Activated naive CD4-positive, alpha-beta T cell treated with anti-CD3 and anti-CD28 coated beads for 36 hours (primary cell): ENCODE measurements around the gene NOS2. TPM values are rescaled to one million over a fixed set of nuclear protein-coding genes. Genes with fewer than 3 reads are reported as not detected.

Experiments used
- CTCF ChIA-PET: fragments of 350-600 bp; sonication (Branson Sonifier 250); formaldehyde crosslinking; loops from one replicate; lab custom pipeline; 2021; ENCODE audit warnings: antibody characterized with exemption; lab: Charles Lee
- DNase-seq: peaks from one replicate; pipeline ENCODE4 v3.0.0-alpha.2; 2020
- H3K27ac Mint-ChIP-seq: one replicate; pipeline ENCODE4 v1.8.0; 2021; ENCODE audit warnings: mild to moderate bottlenecking, mixed read lengths
- H3K27me3 Mint-ChIP-seq: one replicate; pipeline ENCODE4 v1.8.0; 2021; ENCODE audit warnings: low read depth, mixed read lengths
- H3K36me3 Mint-ChIP-seq: one replicate; pipeline ENCODE4 v1.8.0; 2021; ENCODE audit warnings: low read depth, mixed read lengths
- H3K4me1 Mint-ChIP-seq: one replicate; pipeline ENCODE4 v1.8.0; 2021; ENCODE audit warnings: low read depth, mixed read lengths
- H3K4me3 Mint-ChIP-seq: one replicate; pipeline ENCODE4 v1.8.0; 2021; ENCODE audit warnings: mild to moderate bottlenecking, moderate library complexity, mixed read lengths
- H3K9me3 Mint-ChIP-seq: one replicate; pipeline ENCODE4 v1.8.0; 2021; ENCODE audit warnings: mixed read lengths
- intact Hi-C: fragments of 100-400 bp; cut with micrococcal nuclease; formaldehyde crosslinking; loops from one replicate; pipeline ENCODE4 v1.15.1; 2023
- total RNA-seq, 2 experiments: library from RNA; stranded (reverse); gene quantifications; one replicate each; pipeline ENCODE4 v1.2.3, GENCODE V29; 2021

The NOS2 gene
- total RNA-seq, 2 experiments from 2014 or later, result 0.05 to 0.07 TPM

DNA sequence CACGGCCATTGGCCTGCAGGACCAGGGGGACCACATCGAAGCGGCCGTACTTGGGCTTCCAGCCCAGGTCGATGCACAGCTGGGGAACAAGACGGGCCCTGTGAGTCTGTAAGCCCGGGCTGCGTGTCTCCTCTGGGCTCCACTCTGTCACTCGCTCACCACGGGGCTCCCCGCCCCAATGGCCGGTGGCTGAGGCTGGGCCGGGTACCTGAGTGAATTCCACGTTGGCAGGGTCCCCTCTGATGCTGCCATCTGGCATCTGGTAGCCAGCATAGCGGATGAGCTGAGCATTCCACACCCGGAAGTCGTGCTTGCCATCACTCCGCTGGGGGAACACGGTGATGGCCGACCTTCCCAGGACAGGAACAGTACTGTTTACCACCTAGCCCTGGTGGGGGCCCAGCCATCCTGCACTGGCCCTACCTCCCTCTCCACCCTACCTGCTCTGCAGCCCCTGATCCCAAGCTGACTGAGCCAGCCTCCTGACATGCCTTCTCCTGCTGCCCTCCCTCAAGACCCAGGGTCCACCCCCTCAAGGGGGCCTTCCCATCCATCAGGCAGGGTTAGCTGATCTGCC lies 19.4 kb downstream of the NOS2 start:
- intact Hi-C loops, result no loop called here
- Mint-ChIP-seq H3K4me3 (no peak overlapping the region), H3K27ac (no peak overlapping the region), H3K9me3 (no peaks in the 10 kb centered on the region), H3K27me3 (no peaks in the 10 kb centered on the region), H3K4me1 (no peaks in the 10 kb centered on the region), H3K36me3 (no peaks in the 10 kb centered on the region)
- CTCF ChIA-PET, result interaction anchor here (0.5 to 1.6 kb wide), 3 partner anchors 7 to 99 kb away, joined by 3 to 6 read pairs (median 3); no protein-coding TSS in a partner anchor
- DNase-seq, result no peak

DNA sequence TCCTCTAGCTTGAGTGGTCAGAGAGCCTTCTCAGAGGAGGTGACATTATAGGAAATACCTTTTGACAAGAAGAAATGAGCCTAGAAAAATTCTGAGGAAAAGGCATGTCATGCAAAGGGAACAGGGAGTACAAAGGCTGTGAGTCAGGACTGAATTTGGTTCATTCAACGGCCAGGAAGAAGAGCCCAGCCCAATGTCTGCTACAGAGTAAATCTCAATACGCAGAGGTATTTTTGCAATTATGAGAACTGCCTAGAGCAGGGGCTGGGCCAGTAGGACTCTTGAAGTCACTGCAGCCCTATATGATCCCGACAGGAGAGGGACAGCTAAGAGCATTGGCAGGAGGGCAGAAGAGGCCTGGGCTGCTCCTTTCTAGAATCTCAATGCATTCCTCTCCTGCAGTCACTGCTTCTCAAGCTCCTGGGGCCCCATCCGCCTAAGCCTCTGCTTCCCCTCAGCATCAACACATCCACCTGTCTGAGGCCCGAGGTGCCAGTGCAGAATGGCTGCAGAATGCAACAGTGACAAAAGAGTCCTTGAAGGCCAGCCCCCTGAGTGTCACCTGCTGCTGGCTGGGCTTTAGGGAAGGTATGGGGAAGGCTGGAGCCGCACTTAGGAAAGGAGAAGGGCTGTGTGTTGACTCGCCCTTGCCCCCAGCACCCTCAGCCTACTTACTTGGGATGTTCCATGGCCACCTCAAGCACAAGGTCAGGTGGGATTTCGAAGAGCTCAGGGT lies 20.1 kb downstream of the NOS2 start:
- no peaks in the 10 kb centered on the region for H3K4me1 Mint-ChIP-seq
- CTCF ChIA-PET, result interaction anchor here (0.7 to 1.6 kb wide), 4 partner anchors 21 to 145 kb away, joined by 3 to 4 read pairs (median 4); no protein-coding TSS in a partner anchor
- no peak overlapping the region for H3K4me3 Mint-ChIP-seq
- H3K9me3 Mint-ChIP-seq, result no peaks in the 10 kb centered on the region
- no peak overlapping the region for H3K27ac Mint-ChIP-seq
- no peaks in the 10 kb centered on the region for H3K36me3 Mint-ChIP-seq
- intact Hi-C loops, result no loop called here
- no peak for DNase-seq
- H3K27me3 Mint-ChIP-seq, result no peaks in the 10 kb centered on the region

DNA sequence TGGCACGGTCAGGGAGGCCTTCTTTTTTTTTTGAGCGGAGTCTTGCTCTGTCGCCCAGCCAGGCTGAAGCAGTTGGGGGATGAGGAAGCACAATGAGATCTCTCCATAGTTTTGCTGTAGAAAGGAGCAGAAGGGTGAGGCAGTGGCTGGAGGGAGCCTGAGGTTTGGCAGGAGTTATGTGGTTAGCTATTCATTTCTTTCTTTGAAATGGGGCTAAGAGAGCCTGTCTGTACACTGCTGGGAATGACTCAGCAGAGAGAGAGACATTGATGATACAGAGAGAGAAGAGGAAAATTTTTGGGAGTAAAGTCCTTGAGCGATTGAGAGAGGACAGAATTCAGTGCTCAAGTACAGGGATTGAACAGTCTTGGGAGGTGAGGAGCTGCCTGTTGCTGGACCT lies 22.1 kb downstream of the NOS2 start:
- CTCF ChIA-PET, result interaction anchor here (1.2 to 2.1 kb wide), 2 partner anchors 28 to 102 kb away, joined by 3 to 7 read pairs; no protein-coding TSS in a partner anchor
- intact Hi-C loops, result no loop called here
- H3K9me3 Mint-ChIP-seq, result no peaks in the 10 kb centered on the region
- H3K4me1 Mint-ChIP-seq, result no peaks in the 10 kb centered on the region
- no peaks in the 10 kb centered on the region for H3K36me3 Mint-ChIP-seq
- DNase-seq, result no peak
- H3K4me3 Mint-ChIP-seq, result no peak overlapping the region
- no peaks in the 10 kb centered on the region for H3K27me3 Mint-ChIP-seq
- H3K27ac Mint-ChIP-seq, result no peak overlapping the region

DNA sequence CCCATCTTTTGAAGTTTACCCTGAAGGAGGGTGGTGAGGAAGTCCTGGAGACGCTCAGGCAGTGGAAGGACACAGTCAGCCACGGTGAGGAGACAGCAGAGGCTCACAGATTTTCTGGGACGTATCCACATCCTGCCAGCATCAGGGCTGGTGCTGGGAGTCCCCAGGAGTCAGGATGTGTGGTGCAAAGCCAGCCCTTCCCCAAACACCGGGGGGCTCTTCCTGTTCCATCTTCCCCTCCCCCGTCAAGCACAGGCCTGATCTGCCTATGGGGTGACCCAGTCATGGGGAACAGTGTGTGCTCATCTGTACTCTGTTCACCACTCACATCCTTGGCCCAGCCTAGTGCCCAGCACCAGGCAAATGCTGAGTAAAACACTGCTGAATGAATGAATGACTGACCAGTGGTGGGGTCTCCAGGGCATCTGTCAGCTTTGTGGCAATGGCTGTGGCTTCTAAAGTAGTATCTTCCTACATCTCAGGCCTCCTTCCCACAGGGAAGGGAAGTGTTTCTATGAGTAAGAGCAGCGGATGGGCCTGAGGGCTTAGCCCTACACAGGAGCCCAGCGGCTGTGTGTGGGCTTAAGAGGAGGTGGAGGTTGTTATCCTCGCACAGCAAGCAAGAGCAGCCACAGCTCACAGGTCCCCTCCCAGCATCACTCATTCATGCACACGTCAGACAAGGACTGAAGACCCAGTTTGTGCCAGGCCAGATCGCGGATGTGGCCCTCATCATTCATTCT lies 23.3 kb downstream of the NOS2 start:
- Mint-ChIP-seq H3K36me3 (no peaks in the 10 kb centered on the region), H3K4me1 (no peaks in the 10 kb centered on the region), H3K27ac (no peak overlapping the region), H3K27me3 (no peaks in the 10 kb centered on the region), H3K4me3 (no peak overlapping the region), H3K9me3 (no peaks in the 10 kb centered on the region)
- intact Hi-C loops, result no loop called here
- DNase-seq, result no peak
- CTCF ChIA-PET, result interaction anchor here (2.1 kb wide), 1 partner anchor 103 kb away, joined by 7 read pairs; no protein-coding TSS in a partner anchor

GRCh38 chr17:27771586-27771985 lies 28.7 kb downstream of the NOS2 start:
- no peak overlapping the region for H3K4me3 Mint-ChIP-seq
- H3K27ac Mint-ChIP-seq, result no peak overlapping the region
- H3K36me3 Mint-ChIP-seq, result no peaks in the 10 kb centered on the region
- no peaks in the 10 kb centered on the region for H3K27me3 Mint-ChIP-seq
- no peak for DNase-seq
- intact Hi-C loops, result no loop called here
- CTCF ChIA-PET, result interaction anchor here (1.1 kb wide), 2 partner anchors 108 to 112 kb away, joined by 3 read pairs; no protein-coding TSS in a partner anchor
- H3K9me3 Mint-ChIP-seq, result no peaks in the 10 kb centered on the region
- no peaks in the 10 kb centered on the region for H3K4me1 Mint-ChIP-seq

DNA sequence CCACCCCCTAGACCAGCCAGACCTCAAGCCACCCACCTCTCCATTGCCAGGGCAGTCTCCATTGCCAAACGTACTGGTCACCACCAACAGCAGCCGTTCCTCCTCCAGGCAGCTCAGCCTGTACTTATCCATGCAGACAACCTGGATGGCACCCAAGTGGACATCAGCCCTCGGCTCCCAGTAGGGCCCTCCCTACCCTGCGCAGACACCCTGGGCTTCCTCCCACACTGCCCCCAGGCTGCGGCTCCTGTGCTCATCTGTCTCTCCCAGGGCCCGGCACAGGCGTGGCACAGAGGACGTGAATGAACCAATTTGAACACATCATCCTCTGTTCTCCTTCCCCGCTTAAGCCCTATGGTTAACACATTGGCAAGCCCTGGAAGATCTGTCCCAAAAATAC lies 29.5 kb downstream of the NOS2 start:
- H3K27ac Mint-ChIP-seq, result no peak overlapping the region
- intact Hi-C loops, result no loop called here
- H3K9me3 Mint-ChIP-seq, result no peaks in the 10 kb centered on the region
- H3K36me3 Mint-ChIP-seq, result no peaks in the 10 kb centered on the region
- no peaks in the 10 kb centered on the region for H3K27me3 Mint-ChIP-seq
- no peak for DNase-seq
- no peak overlapping the region for H3K4me3 Mint-ChIP-seq
- H3K4me1 Mint-ChIP-seq, result no peaks in the 10 kb centered on the region
- CTCF ChIA-PET, result no interaction called here

DNA sequence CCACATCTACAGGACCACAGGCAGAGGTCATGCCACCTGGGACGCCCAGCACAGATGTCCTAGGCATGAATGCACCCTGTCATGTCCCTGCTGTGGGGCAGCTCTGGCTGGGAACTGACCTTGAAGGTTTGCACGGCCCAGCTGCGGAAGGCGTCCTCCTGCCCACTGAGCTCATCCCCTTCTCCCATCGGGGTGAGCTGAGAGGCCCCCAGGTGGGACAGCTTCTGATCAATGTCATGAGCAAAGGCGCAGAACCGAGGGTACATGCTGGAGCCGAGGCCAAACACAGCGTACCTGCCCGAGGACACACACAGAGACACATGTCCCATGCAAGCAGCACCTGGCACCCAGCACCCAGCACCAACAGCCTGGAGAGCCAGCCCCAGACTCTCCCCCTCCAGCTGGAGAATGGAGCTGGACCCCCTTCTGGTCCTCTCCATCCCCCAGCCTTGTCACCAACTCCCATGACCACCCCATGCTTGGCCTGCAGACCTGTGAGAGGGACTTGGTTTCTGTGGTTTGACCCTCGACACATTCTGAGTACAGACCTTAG lies 31.4 kb downstream of the NOS2 start:
- Mint-ChIP-seq H3K27ac (no peak overlapping the region), H3K4me1 (no peaks in the 10 kb centered on the region), H3K9me3 (no peaks in the 10 kb centered on the region), H3K36me3 (no peaks in the 10 kb centered on the region), H3K27me3 (no peaks in the 10 kb centered on the region), H3K4me3 (no peak overlapping the region)
- intact Hi-C loops, result no loop called here
- CTCF ChIA-PET, result interaction anchor here (0.8 to 1.5 kb wide), 5 partner anchors 13 to 111 kb away, joined by 3 to 6 read pairs (median 3); no protein-coding TSS in a partner anchor
- no peak for DNase-seq

DNA sequence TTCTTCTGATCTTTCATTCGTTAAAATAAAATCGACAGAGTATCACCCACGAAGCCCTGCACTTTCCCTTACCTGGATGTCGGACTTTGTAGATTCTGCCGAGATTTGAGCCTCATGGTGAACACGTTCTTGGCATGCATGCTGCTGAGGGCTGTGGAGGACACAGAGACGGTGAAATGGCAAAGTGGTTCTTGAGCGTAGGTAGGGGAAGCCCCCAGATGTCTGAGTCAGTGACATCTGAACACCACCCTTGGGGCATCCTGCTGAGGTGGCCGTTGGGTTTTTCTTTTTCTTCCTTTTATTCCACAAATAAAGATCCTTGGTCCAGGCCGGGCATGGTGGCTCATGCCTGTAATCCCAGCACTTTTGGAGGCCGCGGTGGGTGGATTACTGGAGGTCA lies 33.9 kb downstream of the NOS2 start:
- no peaks in the 10 kb centered on the region for H3K27me3 Mint-ChIP-seq
- DNase-seq, result no peak
- H3K36me3 Mint-ChIP-seq, result no peaks in the 10 kb centered on the region
- H3K4me1 Mint-ChIP-seq, result no peaks in the 10 kb centered on the region
- intact Hi-C loops, result no loop called here
- CTCF ChIA-PET, result interaction anchor here (0.9 to 1.7 kb wide), 4 partner anchors 9 to 114 kb away, joined by 3 to 7 read pairs (median 3); no protein-coding TSS in a partner anchor
- H3K9me3 Mint-ChIP-seq, result no peaks in the 10 kb centered on the region
- no peak overlapping the region for H3K4me3 Mint-ChIP-seq
- no peak overlapping the region for H3K27ac Mint-ChIP-seq

- intact Hi-C loops, result no loop called here
- no peaks in the 10 kb centered on the region for H3K9me3 Mint-ChIP-seq
- H3K27me3 Mint-ChIP-seq, result no peaks in the 10 kb centered on the region
- DNase-seq, result no peak
- no peak overlapping the region for H3K27ac Mint-ChIP-seq
- H3K4me1 Mint-ChIP-seq, result no peaks in the 10 kb centered on the region
- CTCF ChIA-PET, result interaction anchor here (0.6 to 1.1 kb wide), 2 partner anchors 40 to 458 kb away, joined by 3 read pairs; no protein-coding TSS in a partner anchor
- no peaks in the 10 kb centered on the region for H3K36me3 Mint-ChIP-seq
- H3K4me3 Mint-ChIP-seq, result no peak overlapping the region
Observed at GRCh38 chr17:27765353-27765752, 35.0 kb downstream of the NOS2 start.

DNA sequence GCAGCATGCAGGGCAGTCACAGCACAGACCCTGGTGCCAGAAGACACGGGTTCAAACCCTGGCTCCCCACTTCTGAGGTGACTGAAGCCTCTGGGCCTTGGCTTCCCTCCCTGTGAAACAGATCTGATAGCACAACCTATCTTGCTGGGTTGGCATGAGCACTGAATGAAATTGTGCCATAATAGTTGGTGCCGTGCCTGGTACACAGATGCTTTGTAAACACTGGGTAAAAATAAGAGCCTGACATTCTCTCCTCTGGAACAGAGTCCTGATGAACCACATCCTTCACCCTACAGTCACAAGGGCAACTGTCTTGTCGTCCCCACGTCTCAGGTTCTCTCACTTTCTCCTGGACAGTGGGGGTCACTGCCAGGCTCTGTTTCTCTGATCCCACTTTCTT lies 35.7 kb downstream of the NOS2 start:
- Mint-ChIP-seq H3K4me1 (no peaks in the 10 kb centered on the region), H3K36me3 (no peaks in the 10 kb centered on the region), H3K27me3 (no peaks in the 10 kb centered on the region), H3K4me3 (no peak overlapping the region), H3K9me3 (no peaks in the 10 kb centered on the region), H3K27ac (no peak overlapping the region)
- DNase-seq, result no peak
- intact Hi-C loops, result no loop called here
- CTCF ChIA-PET, result interaction anchor here (10.4 kb wide), 1 partner anchor 116 kb away, joined by 213 read pairs; no protein-coding TSS in a partner anchor

- Mint-ChIP-seq H3K27me3 (no peaks in the 10 kb centered on the region), H3K27ac (no peak overlapping the region), H3K4me1 (no peaks in the 10 kb centered on the region), H3K4me3 (no peak overlapping the region), H3K36me3 (no peaks in the 10 kb centered on the region), H3K9me3 (no peaks in the 10 kb centered on the region)
- CTCF ChIA-PET, result interaction anchor here (10.4 kb wide), 1 partner anchor 118 kb away, joined by 213 read pairs; no protein-coding TSS in a partner anchor
- intact Hi-C loops, result no loop called here
- DNase-seq, result peak; percentile 59
Observed at GRCh38 chr17:27762527-27763305, 37.6 kb downstream of the NOS2 start.
